Measurements from ENCODE around the gene CREB5.

- no peak for TF ChIP-seq EP300 (IDR thresholded peaks at IDR 0.05)
- TF ChIP-seq CTCF (IDR thresholded peaks at IDR 0.05), result no peak
Observed at GRCh38 chr7:28550580-28551186, 138.4 kb downstream of the CREB5 start.
